ENCODE data around the gene NOS1.
"Not testable (repeated sequence)": the region's sequence is repeated elsewhere in the genome, so short reads cannot be mapped to it uniquely, and the experiment has no call there.

Gene NOS1

DNA sequence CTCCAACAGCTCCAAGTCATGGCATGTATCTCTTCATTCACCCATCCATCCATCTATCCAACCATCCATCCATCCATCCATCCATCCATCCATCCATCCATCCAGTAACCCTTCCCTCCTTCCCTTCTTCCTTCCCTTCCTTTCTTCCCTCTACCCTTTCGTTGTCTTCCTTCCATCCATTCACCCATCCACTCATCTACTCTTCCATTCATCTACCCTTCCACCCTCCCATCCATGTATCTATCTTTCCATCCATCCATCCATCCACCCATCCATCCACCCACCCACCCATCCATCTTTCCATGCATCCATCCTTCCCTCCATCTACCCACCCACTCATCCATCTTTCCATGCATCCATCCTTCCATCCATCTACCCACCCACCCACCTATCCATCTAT, 117.9 kb downstream of the NOS1 start:
- no peak for DNase-seq

DNA sequence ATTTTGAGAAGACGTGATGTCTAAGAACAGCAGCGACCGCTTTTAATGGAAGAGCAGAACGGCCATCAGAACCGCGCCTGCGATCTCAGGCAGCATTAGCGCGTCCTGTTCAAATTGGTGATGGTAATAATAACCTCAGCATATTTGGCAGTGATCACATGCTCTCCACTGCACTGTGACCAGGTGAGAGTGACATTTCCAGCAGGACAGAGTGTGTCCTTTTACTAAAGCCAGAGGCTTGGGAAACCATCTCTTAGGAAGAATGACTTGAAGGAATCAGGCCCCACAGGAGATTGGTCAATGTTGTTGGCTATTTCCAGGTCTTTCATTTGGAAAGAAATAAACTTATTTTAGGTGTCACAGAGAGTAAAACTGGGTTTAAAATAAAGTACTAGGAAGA, 119.7 kb downstream of the NOS1 start:
- no peak for DNase-seq

DNA sequence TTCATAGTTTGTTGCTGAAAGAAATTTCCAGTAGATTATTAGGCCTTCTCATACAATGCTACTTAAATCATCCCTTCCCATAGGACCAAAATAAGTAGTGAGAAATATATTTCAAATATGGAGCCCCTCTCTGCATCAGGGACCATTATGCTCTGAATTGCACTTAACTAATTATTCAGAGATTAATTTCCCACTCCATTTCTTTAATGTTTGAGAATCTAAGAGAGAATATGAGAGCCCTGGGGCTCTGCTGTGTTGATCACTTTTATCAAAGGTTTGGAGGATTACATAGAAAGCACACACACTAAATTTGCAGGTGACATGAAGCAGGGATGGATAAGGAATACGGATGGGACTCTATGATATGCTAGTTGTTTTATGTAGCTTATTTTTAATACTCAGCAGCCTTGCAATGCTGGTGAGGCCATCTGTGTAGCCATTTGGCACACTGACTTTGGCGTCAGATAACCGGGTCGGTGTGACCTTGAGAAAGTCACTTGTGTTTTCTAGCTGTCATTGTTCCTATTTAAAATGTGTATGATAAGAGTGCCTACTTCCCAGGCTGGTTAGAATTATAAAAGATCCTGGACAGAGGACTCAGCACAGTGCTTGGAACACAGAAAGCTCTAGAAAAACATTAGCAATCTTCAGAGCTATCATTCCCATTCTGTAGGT, 121.2 kb downstream of the NOS1 start:
- no peak for DNase-seq

DNA sequence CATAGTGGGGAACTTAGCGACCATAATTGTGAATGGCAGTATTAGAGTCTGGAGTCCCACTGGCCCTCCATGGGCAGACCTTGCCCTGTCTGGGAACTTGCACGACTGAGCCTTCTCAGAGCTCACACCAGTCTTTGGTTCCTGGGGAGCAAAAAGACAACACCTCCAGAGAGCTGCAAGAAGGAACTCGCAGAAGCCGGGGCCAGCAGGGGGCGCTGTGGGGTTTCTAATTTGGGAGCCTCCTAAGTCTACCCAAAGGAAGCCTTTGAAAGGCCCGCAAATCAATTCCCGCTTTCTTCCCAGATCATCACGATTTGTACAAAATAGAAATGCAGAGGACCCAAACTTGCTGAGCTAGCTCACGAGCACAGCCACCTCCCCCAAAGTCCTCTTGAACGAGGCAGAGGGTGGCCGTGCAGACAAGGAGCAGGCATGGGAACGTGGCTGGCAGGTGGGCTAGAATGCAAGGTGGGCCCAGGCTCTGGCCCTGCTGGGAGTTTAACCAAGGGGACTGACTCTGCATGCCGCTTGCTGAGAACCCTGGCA, 124.9 kb downstream of the NOS1 start:
- peak; percentile 81 for DNase-seq

DNA sequence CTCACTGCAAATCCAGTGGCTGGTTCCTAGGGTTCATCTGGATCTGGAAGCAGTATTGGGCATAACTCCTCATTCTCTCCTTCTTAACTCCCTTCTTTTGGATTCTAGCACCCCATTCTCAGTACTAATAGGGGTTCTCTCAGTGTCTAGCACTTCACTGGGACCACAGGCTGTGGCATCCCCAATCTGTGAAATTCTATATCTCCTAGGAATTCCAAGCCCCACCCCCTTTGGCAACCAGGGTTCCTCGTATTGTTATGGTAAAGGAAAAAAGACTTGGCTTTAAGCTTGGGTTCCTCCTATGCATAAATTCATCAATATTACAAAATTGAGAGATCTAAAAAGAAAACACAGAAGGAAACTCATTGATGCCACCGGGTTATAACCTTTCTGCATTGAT, 126.2 kb downstream of the NOS1 start:
- no peak for DNase-seq

DNA sequence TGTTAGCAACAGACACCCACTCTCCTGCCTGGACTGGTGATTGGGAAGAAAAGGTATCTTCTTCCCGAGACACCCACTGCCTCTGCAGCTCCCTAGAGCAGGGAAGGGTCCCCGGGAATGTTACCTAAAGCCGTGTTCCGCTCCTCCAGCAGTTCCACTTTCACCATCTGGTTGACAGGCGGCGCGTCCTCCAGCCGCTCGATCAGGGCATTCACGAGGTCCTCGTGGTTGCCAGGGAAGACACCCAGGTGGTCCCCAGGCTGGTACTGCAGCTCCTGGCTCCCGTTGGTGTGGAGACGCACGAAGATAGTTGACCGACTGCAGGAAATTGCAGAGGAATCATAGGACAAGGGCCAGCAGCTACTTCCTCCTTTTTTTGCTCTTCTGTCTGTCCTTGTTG, 127.0 kb downstream of the NOS1 start:
- no peak for DNase-seq

DNA sequence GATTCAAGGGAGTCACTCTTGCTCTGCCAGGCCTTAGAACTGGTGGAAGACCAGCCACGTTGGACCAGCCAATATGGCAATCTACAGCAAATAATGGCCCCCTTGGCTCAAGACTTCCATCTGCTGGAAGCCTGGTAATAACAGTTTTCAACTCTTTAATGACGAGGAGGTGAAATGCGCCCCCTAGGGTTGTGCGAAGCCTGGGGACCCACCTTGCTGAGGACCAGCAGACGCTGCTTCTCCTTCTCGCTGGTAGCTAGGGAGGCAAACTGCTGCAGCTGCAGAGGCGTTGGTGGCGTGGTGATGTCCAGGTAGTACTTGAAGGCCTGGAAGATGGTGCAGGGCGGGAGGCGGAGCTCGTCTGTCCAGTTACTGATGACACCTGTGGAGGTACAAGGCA, 129.7 kb downstream of the NOS1 start:
- no peak for DNase-seq

DNA sequence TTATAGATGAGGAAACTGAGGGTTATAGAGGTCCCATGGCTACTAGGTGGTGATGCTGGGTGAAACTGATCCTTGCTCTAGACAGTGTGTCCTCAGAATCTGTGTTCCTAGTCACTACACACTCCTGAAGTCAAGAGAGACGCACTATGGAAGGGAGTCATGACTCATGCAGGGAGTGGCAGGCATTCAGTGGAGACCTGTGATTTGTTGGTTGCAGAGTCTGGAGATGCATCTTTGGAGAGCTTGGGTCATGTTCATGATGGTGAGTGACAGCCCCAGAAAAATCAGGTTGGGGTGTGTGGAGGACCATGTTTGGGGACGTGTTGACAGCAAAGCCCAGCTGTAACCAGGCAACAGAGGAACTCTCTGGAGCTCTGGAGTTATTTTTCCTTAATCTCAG, 133.2 kb downstream of the NOS1 start:
- no peak for DNase-seq

DNA sequence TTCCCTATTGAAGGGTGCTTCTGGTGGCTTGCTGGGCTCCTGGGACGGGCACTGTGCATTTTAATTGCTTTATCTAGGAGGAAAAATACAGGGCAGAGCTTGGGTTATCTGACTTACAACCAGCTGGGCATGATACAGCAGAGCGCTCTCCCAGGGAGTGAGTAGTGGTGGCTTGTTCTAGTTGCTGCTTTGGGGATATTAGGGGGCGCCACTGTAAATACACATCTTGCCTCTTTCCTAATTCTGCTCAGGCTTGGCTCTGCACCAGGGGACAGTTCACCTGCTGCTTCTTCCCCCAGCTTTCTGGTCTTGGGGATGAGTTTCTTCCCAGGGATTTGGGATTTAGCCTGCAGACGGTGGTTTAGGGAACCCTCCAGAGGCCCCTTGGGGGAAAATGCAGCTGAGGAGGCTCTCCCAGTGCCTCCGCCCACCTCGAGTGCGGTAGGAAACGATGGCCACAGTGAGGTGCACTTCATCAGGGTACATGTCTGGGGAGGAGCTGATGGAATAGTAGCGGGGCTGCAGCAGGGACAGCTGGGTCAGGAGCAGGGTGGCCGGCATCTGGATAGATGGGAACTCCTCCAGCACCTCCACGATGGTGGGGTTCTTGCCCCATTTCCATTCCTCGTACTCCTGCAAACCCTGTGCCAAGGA, 134.3 kb downstream of the NOS1 start:
- no peak for DNase-seq

DNA sequence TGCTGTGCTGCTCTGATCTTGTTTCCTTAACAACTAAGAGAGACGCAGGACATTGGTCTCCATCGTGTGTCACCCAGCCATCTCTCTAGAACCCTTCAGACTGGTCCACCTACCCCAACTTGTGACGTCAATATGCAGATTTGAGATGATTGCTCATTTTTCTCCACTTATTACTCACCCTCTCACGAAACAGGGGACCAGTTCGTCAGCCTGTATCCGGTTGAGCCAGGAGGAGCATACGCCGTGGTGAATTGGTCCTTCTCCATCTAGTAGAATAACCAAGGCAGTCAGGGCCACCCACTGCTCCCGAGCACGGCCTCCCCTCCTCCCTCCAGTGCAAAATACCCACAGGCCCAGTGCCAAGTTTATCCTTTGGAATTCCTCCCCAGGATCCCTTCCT, 134.9 kb downstream of the NOS1 start:
- DNase-seq: no peak

DNA sequence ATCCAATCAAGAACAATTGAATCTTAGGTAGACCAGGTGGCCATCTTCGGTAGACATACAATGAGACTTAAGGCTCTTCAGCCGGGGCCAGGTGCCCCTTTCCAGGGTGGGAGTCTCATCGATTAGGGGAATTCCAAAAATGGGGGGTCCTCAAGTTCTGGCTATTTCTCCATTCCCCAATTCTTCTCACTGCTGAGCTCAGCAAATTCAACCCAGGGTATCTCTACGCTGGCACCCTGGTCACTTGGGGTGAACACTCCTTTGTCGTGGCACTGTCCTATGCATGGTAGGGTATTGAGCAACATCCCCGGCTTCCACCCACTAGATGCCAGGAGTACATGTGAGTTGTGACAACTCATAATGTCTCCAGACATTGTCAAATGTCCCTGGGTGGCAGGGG, 136.2 kb downstream of the NOS1 start:
- no peak for DNase-seq

DNA sequence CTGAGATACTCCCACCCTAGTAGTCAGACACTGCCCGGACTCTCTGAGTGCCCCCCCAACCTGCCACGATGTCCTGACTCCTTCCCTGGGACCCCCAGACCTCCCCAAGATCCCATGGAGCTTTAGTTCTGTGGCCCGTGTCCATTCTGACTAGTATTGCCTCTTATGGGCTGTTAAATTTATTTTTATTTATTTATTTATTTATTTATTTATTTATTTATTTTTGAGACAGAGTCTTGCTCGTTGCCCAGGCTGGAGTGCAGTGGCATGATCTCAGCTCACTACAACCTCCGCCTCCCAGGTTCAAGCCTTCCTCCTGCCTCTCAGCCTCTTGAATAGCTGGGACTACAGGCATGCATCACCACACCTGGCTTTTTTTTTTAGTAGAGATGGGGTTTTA, 140.5 kb downstream of the NOS1 start:
- DNase-seq: not testable (repeated sequence)

DNA sequence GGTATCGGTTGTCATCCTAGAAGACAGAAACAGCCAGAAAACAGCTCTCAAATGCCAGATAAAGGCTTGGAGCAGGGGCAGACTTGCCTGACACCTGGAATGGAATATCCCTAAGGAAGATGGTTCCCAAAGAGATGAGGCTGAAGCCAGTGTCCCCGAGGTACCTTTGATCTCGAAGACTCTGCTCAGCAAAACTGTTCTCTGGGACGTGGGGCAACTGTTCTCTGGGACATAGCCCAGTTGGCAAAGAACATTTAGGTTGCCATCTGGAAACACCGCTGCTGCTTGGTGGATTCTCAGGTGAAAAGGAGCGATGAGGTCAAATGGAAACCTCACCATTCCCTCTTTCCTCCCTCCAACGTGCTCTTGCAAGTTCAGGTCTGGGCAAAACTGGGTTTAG, 143.3 kb downstream of the NOS1 start:
- DNase-seq: no peak

DNA sequence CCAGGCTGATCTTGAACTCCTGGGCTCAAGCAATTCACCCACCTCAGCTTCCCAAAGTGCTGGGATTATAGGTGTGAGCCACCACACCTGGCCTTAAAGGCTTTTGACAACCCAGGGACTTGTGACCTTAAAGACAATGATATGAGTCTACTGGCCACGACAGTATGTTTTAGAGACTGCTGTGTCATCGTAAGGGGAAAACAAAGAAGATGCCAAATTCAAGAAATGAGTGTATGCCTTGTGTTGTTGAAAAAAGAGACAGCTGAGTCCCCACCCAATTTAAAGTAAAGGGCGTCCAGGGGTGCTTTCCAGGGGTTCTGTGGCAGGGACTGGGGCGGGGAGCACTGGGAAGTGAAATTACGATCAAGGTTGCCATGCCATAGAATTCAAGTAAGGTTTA, 144.7 kb downstream of the NOS1 start:
- no peak for DNase-seq

DNA sequence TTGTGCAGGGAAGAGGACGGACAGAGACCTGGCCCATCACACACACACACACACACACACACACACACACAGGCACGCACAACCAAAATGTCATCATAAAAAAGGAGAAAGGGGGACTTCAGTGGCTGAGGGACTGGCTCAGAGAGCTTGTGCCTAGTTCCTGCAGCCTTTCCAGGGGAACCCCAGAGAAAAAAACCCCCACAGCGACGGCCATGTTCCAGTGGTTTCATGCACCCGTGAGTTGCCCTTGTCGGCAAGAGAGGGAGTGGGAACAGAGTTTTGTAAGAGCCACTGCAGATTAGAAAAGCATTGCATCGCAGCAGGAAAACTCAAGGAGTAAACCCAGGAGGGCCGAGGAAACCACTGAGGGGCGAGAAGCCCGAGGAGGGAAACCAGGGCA, 146.6 kb downstream of the NOS1 start:
- no peak for DNase-seq

DNA sequence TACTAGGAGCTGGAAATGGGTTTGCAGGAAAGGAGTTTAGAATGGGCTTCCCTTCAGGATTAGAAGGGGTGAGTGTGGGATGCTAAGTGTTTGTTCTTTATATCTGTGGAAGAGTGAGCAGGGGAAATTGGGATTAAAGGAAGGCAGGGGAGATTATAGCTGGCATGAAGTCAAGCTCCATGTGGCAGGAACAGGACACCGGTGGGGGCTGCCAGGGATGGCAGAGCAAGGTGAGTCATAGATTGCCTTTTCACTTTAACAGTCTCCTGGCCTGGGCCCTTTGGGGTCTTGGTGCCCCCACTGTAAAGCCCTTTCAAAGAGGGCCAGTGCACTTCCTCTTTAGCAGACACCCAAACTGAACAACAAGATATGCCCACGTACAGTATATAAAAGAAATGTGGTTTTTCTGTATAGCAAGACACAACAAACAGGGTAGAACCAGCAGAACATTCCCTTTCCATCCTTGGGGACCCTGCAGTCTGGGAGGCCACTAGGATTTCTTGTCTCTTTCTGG, 148.1 kb downstream of the NOS1 start:
- no peak for DNase-seq

DNA sequence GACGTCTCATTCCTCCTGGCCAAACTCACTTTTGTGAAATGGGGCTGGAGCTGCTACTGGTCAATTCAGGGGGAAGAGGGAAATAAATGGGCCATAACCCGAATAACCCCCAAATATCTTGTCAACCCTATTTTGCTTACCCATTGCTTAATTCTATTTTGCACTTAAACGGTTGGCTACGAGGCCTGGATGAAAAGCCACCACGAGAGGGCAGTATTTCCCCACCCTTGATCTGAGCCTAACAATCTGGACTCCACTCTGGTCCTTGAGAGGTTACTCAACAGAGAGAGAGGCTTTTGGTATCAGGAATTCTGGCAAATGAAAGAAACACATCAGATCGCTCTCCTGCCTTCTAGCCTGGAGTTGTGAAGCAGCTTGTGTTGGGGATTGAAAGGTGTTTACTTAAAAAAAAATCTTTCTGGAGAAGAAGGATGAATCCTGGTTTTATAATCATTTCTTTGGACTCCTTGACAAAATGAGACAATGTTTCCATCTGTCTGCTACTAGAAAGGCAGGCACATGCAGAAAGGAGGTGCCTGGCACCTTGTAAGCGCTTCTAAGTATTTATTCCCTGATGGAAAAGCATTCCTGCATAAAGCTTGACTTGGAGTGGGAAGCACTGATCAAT, 148.7 kb downstream of the NOS1 start:
- peak; percentile 55 for DNase-seq

DNA sequence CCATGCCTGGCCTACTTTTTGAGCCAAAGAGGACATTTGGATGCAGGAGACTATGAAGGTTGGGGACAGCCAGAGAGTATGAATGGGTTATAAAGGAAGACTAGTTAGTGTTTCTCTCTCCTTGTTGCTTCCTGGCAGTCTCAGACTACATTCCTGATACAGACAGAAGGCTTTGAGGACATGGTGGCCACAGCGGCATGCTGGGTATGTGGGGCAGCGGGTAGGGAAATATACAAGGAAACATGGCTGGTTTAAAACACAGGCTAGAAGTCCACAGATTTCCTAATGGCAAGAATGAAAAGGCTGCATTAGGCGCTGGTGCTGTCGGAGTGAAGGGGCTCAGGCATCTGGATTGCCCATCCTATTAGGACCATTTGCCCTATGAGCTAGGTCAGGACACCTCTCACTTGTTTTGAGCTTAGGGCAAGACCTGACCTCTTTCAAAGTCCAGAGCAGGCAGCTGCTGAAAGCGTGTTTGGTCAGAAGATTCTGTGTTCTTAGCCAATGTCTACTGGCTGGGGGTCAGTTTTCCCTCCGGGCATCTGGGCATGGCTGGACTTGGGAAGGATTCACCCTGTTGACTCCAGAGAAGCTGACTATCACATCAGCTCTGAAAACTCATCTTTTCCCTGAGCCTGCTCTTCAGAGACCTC, 151.0 kb downstream of the NOS1 start:
- DNase-seq: no peak

DNA sequence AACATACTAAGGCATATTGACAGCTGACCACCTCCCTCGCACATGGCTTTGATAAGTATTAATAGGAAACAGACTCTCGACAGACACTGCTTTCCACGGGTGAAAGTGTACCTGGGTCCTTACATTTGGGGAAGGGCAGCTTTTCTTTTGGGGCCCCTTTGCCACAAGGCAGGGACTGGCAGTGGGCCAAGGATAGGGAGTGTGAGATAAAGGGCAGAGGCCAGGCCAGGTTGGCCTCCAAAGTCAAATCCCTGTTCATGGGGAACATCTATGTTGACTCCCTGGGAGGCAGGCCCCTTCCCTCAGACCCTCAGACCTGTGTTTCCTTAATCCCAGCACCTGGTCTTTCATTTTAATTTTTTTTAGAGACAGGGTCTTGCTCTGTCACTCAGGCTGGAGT, 151.8 kb downstream of the NOS1 start:
- DNase-seq: no peak

DNA sequence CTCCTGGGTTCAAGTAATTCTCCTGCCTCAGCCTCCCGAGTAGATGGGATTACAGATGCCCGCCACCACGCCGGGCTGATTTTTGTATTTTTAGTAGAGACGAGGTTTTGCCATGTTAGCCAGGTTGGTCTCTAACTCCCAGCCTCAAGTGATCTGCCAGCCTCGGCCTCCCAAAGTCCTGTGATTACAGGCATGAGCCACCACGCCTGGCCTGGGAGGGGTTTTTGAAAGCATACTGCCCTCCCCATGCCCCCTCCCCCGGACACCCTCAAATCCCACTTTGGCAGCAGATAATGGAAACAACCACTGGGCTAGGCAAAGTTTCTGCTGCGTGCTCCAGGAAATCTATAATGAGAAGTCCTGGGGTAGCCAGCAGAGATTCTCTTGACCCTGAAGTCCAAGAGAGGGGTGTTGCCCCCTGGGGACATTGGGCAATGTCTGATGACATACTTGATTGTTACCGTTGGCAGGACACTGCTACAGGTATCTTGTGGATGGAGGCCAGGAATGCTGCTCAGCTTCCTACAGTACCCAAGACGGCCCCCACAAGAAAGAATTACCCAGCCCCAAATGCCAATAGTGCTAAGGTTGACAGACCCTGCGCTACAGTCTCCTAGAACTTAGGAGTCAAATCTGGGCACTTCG, 152.5 kb downstream of the NOS1 start:
- no peak for DNase-seq

DNA sequence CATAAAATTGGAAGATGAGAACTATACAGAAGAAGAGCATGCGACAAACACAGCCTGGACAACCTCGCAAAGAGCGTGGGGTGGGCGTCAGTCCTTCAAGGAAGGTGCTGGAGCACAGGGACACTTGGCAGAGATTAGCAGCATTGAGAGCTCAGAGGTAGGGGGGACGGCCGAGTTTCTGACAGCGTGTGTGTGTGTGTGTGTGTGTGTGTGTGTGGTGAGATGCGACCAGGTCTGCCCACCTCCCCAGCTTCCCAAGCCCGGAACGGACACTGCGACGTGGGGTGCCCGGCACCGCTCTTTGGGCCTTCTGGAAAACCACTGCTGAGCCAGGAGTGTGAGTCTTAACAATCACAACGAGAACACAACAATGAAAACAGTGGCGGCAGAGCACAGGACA, 153.2 kb downstream of the NOS1 start:
- DNase-seq: no peak

DNA sequence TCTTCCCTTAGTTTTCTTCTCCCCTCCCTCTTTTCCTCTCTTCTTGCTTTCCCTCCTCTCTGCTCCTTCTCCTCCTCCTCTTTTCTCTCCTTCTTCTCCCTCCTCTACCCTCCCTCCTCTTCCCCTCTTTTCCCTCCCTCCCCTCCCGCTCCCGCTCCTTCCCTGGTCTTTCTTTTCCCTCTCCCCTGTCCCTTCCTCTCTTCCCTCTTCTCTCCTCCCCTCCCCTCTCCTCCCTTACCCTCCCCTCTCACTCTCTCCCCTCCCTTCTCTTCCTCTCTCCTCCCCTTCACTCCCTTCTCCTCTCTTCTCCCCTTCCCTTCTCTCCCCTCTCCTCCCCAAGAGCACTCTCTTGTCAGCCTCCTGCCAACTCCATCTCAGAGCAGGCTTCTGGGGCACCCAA, 153.8 kb downstream of the NOS1 start:
- DNase-seq: no peak

DNA sequence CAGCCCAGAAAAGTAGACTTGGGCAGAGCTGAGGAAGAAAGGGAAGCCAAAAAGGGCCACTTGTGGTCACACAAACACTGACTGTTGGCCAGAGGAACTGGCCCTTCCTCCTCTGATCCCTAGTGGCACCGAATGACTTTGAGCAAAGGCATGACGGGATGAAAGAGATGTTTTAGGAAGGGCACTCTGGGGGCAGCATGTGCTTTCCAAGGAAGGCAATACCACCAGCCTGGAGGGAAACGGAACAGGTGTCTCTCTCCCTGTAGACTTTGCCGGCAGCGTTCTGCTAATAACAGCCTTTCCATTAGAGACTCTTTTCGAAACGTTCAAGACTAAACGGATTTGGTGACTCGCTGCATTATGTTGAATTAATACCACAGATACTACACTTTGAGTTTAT, 158.9 kb downstream of the NOS1 start:
- DNase-seq: no peak

Measured in stimulated activated CD4-positive, alpha-beta T cell treated with anti-CD3 and anti-CD28 coated beads, Interleukin-1b, Interleukin-23, amount 100 ng/mL, for 48 hours (primary cell).